Measurements from ENCODE around the gene GPX2. TPM values are rescaled to one million over a fixed set of nuclear protein-coding genes. Genes with fewer than 3 reads are reported as not detected.

The GPX2 gene
- total RNA-seq, 1 experiment from 2014 or later, result 323 TPM

DNA sequence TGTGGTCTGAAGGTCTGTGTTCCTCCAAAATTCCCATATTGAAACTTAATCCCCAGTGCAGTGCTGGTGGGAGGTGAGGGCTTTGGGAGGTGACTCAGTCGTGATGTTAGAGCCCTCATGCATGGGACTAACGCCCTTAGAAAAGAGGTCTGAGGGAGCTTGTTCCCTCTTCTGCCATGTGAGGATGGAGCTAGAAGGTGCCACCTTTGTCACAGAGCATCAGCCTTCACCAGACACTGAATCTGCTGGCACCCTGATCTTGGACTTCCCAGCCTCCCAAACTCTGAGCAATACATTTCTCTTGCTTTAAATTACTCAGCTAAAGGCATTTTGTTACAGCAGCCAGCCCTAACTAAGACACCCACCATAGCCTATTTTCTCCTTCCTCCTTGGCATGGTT, 15.7 kb upstream of the GPX2 start:
- Histone ChIP-seq H3K4me2 (no peak overlapping the region), H3K27me3 (ENCODE audit: insufficient read depth, low read depth) (no peaks in the 10 kb centered on the region), H3K4me3 (no peak overlapping the region), H3K9me2 (ENCODE audit: insufficient read depth) (no peaks in the 10 kb centered on the region), H4K20me1 (ENCODE audit: insufficient read depth) (0 out of 2 replicates have a peak, but pooled peaks cover 10% of the 10 kb centered on the region), H3K4me1 (replicated peaks; ENCODE audit: insufficient read depth) (peaks cover 31% of the 10 kb centered on the region), H2AFZ (no peak overlapping the region), H3K27ac (no peak overlapping the region), H3F3A (ENCODE audit: insufficient read depth, low read depth) (peaks cover 18% of the 10 kb centered on the region; the same call in 1 of the 2 replicates), H3K9me3 (ENCODE audit: insufficient read depth, low read depth) (no peaks in the 10 kb centered on the region), H3K79me2 (ENCODE audit: low read depth) (peaks cover 45% of the 10 kb centered on the region), H3K36me3 (ENCODE audit: low read depth) (peaks cover 13% of the 10 kb centered on the region; the same call in 1 of the 2 replicates)
- POLR2A ChIA-PET (ENCODE audit: unreplicated experiment), result no interaction called here
- no peak for DNase-seq
- no TSS peak for BruUV-seq (replicated peaks)
- CTCF ChIA-PET, result interaction anchor here (0.8 kb wide), 1 partner anchor 62 kb away, joined by 3 read pairs; no protein-coding TSS in a partner anchor
- TF ChIP-seq CTCF (conservative IDR thresholded peaks at IDR 0.05), result no peak
- TF ChIP-seq EZH2 (IDR thresholded peaks at IDR 0.05; ENCODE audit: low read depth), result no peak
- intact Hi-C loops (cut with micrococcal nuclease; ENCODE audit: unreplicated experiment), result no loop called here

GRCh38 chr14:64956697-64957406, 14.3 kb upstream of the GPX2 start:
- Histone ChIP-seq H3K27me3 (ENCODE audit: insufficient read depth, low read depth) (no peaks in the 10 kb centered on the region), H3K9me3 (ENCODE audit: insufficient read depth, low read depth) (no peaks in the 10 kb centered on the region), H3K27ac (no peak overlapping the region), H3K4me3 (no peak overlapping the region), H3K79me2 (ENCODE audit: low read depth) (peaks cover 32% of the 10 kb centered on the region), H3K9me2 (ENCODE audit: insufficient read depth) (no peaks in the 10 kb centered on the region), H4K20me1 (ENCODE audit: insufficient read depth) (0 out of 2 replicates have a peak, but pooled peaks cover 10% of the 10 kb centered on the region), H3F3A (ENCODE audit: insufficient read depth, low read depth) (peaks cover 10% of the 10 kb centered on the region; the same call in 1 of the 2 replicates), H3K36me3 (ENCODE audit: low read depth) (peaks cover 10% of the 10 kb centered on the region; the same call in 1 of the 2 replicates), H3K4me1 (replicated peaks; ENCODE audit: insufficient read depth) (peaks cover 22% of the 10 kb centered on the region), H2AFZ (no peak overlapping the region), H3K4me2 (no peak overlapping the region)
- no TSS peak for BruUV-seq (replicated peaks)
- no peak for TF ChIP-seq CTCF (conservative IDR thresholded peaks at IDR 0.05)
- no peak for TF ChIP-seq EZH2 (IDR thresholded peaks at IDR 0.05; ENCODE audit: low read depth)
- no peak for DNase-seq
- CTCF ChIA-PET, result interaction anchor here (0.6 kb wide), 1 partner anchor 66 kb away, joined by 3 read pairs; no protein-coding TSS in a partner anchor
- POLR2A ChIA-PET (ENCODE audit: unreplicated experiment), result interaction anchor here (0.6 to 0.9 kb wide), 3 partner anchors 9 to 600 kb away, joined by 10 to 12 read pairs (median 10); no protein-coding TSS in a partner anchor
- intact Hi-C loops (cut with micrococcal nuclease; ENCODE audit: unreplicated experiment), result no loop called here

DNA sequence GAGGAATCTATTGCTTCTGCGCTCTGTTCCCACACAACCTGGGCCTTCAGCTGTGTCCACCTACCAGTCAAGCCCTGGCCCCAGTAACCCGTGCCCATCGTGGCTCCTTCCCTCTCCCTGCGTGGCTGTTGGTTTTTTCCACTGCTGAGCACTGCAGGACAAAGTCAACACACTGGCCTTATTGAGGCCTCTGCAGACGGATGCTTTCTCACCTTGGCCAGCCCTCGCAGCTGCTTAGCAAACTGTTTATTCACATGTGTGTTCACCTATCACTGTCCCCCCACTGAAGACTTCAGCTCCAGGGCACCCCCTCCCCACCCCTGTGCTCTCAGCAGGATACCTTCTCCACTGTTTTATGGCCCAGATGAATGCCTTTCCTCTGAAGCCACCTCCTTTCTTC, 12.8 kb upstream of the GPX2 start:
- no peak for TF ChIP-seq CTCF (conservative IDR thresholded peaks at IDR 0.05)
- no peak for TF ChIP-seq EZH2 (IDR thresholded peaks at IDR 0.05; ENCODE audit: low read depth)
- intact Hi-C loops (cut with micrococcal nuclease; ENCODE audit: unreplicated experiment), result no loop called here
- DNase-seq, result no peak
- H3F3A ChIP-seq (ENCODE audit: insufficient read depth, low read depth), result no peaks in the 10 kb centered on the region; the same call in 1 of the 2 replicates
- H3K36me3 ChIP-seq (ENCODE audit: low read depth), result peaks cover 16% of the 10 kb centered on the region; the same call in 1 of the 2 replicates
- H3K79me2 ChIP-seq (ENCODE audit: low read depth), result peaks cover 20% of the 10 kb centered on the region
- H3K9me2 ChIP-seq (ENCODE audit: insufficient read depth), result no peaks in the 10 kb centered on the region
- H4K20me1 ChIP-seq (ENCODE audit: insufficient read depth), result 0 out of 2 replicates have a peak, but pooled peaks cover 7% of the 10 kb centered on the region
- no peaks in the 10 kb centered on the region for H3K9me3 ChIP-seq (ENCODE audit: insufficient read depth, low read depth)
- ChIA-PET POLR2A (ENCODE audit: unreplicated experiment) (no interaction called here), CTCF (no interaction called here)
- no peak overlapping the region for H3K27ac ChIP-seq
- no peaks in the 10 kb centered on the region for H3K27me3 ChIP-seq (ENCODE audit: insufficient read depth, low read depth)
- no peak overlapping the region for H3K4me2 ChIP-seq
- peaks cover 6% of the 10 kb centered on the region for H3K4me1 ChIP-seq (replicated peaks; ENCODE audit: insufficient read depth)
- H3K4me3 ChIP-seq, result no peak overlapping the region
- no peak overlapping the region for H2AFZ ChIP-seq
- BruUV-seq (replicated peaks), result no TSS peak
